Measurements from ENCODE around the gene SPDYE6.
"Not testable (repeated sequence)": the region's sequence is repeated elsewhere in the genome, so short reads cannot be mapped to it uniquely, and the experiment has no call there.

Gene SPDYE6

GRCh38 chr7:102317231-102318059 lies 38.8 kb downstream of the SPDYE6 start:
- no peak for DNase-seq

GRCh38 chr7:102313997-102314780 lies 42.1 kb downstream of the SPDYE6 start:
- no peak for DNase-seq

- DNase-seq: no peak
Observed at GRCh38 chr7:102312317-102312716, 43.9 kb downstream of the SPDYE6 start.

- DNase-seq: no peak
Observed at GRCh38 chr7:102310414-102310815, 45.8 kb downstream of the SPDYE6 start.

- no peak for DNase-seq
Observed at GRCh38 chr7:102306916-102307677, 49.1 kb downstream of the SPDYE6 start.

GRCh38 chr7:102305414-102306268 lies 50.6 kb downstream of the SPDYE6 start:
- DNase-seq: no peak

- DNase-seq: no peak
Observed at GRCh38 chr7:102304668-102305067, 51.6 kb downstream of the SPDYE6 start.

GRCh38 chr7:102303669-102304422 lies 52.4 kb downstream of the SPDYE6 start:
- no peak for DNase-seq

- DNase-seq: no peak
Observed at GRCh38 chr7:102302025-102302424, 54.2 kb downstream of the SPDYE6 start.

GRCh38 chr7:102301367-102301766 lies 54.9 kb downstream of the SPDYE6 start:
- DNase-seq: not testable (repeated sequence)

- no peak for DNase-seq
Observed at GRCh38 chr7:102300643-102301221, 55.5 kb downstream of the SPDYE6 start.

GRCh38 chr7:102297487-102298218 lies 58.6 kb downstream of the SPDYE6 start:
- DNase-seq: no peak

- DNase-seq: no peak
Observed at GRCh38 chr7:102296514-102296913, 59.7 kb downstream of the SPDYE6 start.

- DNase-seq: no peak
Observed at GRCh38 chr7:102296179-102296438, 60.1 kb downstream of the SPDYE6 start.
